HEK293 (cell line): ENCODE data around the gene MBNL2.

ENCODE experiments used
- CTCF ChIA-PET: fragments of 350-600 bp; formaldehyde crosslinking; extraction: SDS; loops from one replicate; lab custom pipeline; 2021; ENCODE audit warnings: antibody characterized with exemption; lab: Yijun Ruan, JAX
- POLR2A ChIA-PET: fragments of 300-600 bp; formaldehyde crosslinking; extraction: SDS; loops from one replicate; lab custom pipeline; 2020; ENCODE audit warnings: antibody characterized with exemption, inconsistent platforms; lab: Yijun Ruan, JAX
- H3K27ac ChIP-seq: fragments of 200-500 bp; sonication (Bioruptor generic); 2 replicates; pipeline ENCODE4 v1.5.1; 2014; ENCODE audit warnings: low read depth, low read length, control low read depth, inconsistent platforms; ENCODE audit errors: extremely low read depth
- H3K36me3 ChIP-seq, 2 experiments: fragments of 200-500 bp in 1 of 2; sonication (Bioruptor generic) in 1 of 2; 1 replicate in 1 of 2; 2 replicates in 1 of 2; pipeline ENCODE4 v1.5.1; 2014 to 2017; ENCODE audit warnings: inconsistent platforms in 2 of 2, low read length in 2 of 2; ENCODE audit not compliant: control insufficient read depth in 2 of 2, insufficient read depth in 1 of 2
- H3K4me1 ChIP-seq: fragments of 200-500 bp; sonication (Bioruptor generic); 2 replicates; pipeline ENCODE4 v1.5.1; 2014; ENCODE audit warnings: mild to moderate bottlenecking, low read length, inconsistent platforms; ENCODE audit not compliant: control insufficient read depth, insufficient read depth
- H3K4me3 ChIP-seq: 2 replicates; pipeline ENCODE4 v1.5.1; 2011; ENCODE audit warnings: low read depth, mild to moderate bottlenecking, control low read depth, low read length, moderate library complexity
- H3K9me3 ChIP-seq: fragments of 200-500 bp; sonication (Bioruptor generic); 2 replicates; pipeline ENCODE4 v1.5.1; 2014; ENCODE audit warnings: low read depth, low read length, inconsistent platforms; ENCODE audit not compliant: control insufficient read depth, insufficient read depth
- EGR2 ChIP-seq: fragments of 450-650 bp; formaldehyde crosslinking; IDR thresholded peaks from 2 replicates; pipeline ENCODE4 v1.5.1; 2016; ENCODE audit warnings: low read depth, missing biosample characterization, missing genetic modification characterization
- GLIS2 ChIP-seq: fragments of 450-650 bp; formaldehyde crosslinking; IDR thresholded peaks from 2 replicates; pipeline ENCODE4 v1.5.1; 2016; ENCODE audit warnings: missing biosample characterization, missing genetic modification characterization
- SP3 ChIP-seq: fragments of 450-650 bp; formaldehyde crosslinking; IDR thresholded peaks from 2 replicates; pipeline ENCODE4 v1.5.1; 2016; ENCODE audit warnings: missing biosample characterization, missing genetic modification characterization
- WT1 ChIP-seq: fragments of 450-650 bp; formaldehyde crosslinking; IDR thresholded peaks from 2 replicates; pipeline ENCODE4 v1.5.1; 2016; ENCODE audit warnings: missing biosample characterization, missing genetic modification characterization
- ZBTB17 ChIP-seq: fragments of 450-650 bp; formaldehyde crosslinking; IDR thresholded peaks from 2 replicates; pipeline ENCODE4 v1.5.1; 2016; ENCODE audit warnings: missing biosample characterization, missing genetic modification characterization
- ZBTB21 ChIP-seq: fragments of 450-650 bp; formaldehyde crosslinking; IDR thresholded peaks from 2 replicates; pipeline ENCODE4 v1.5.1; 2017; ENCODE audit warnings: missing biosample characterization, missing genetic modification characterization
- ZIC2 ChIP-seq: fragments of 450-650 bp; formaldehyde crosslinking; IDR thresholded peaks from 2 replicates; pipeline ENCODE4 v1.5.1; 2016; ENCODE audit warnings: missing biosample characterization, missing genetic modification characterization
- ZNF10 ChIP-seq: fragments of 450-650 bp; formaldehyde crosslinking; IDR thresholded peaks from 2 replicates; pipeline ENCODE4 v1.5.1; 2017; ENCODE audit warnings: missing biosample characterization, missing genetic modification characterization
- ZNF114 ChIP-seq: fragments of 450-650 bp; formaldehyde crosslinking; IDR thresholded peaks from 2 replicates; pipeline ENCODE4 v1.5.0; 2017; ENCODE audit warnings: missing biosample characterization, missing genetic modification characterization
- ZNF175 ChIP-seq: fragments of 450-650 bp; formaldehyde crosslinking; IDR thresholded peaks from 2 replicates; pipeline ENCODE4 v1.5.1; 2016; ENCODE audit warnings: missing biosample characterization, missing genetic modification characterization
- ZNF202 ChIP-seq: fragments of 450-650 bp; formaldehyde crosslinking; IDR thresholded peaks from 2 replicates; pipeline ENCODE4 v1.5.1; 2016; ENCODE audit warnings: missing biosample characterization, missing genetic modification characterization, borderline replicate concordance
- ZNF311 ChIP-seq: fragments of 450-650 bp; formaldehyde crosslinking; IDR thresholded peaks from 2 replicates; pipeline ENCODE4 v1.5.1; 2017; ENCODE audit warnings: missing biosample characterization, missing genetic modification characterization, borderline replicate concordance
- ZNF366 ChIP-seq: fragments of 450-650 bp; formaldehyde crosslinking; conservative IDR thresholded peaks from 2 replicates; pipeline ENCODE4 v1.5.1; 2016; ENCODE audit warnings: missing biosample characterization, missing genetic modification characterization
- ZNF391 ChIP-seq: fragments of 450-650 bp; formaldehyde crosslinking; IDR thresholded peaks from 2 replicates; pipeline ENCODE4 v1.5.1; 2016; ENCODE audit warnings: low read depth, missing biosample characterization, missing genetic modification characterization, borderline replicate concordance
- ZNF426 ChIP-seq: fragments of 450-650 bp; formaldehyde crosslinking; IDR thresholded peaks from 2 replicates; pipeline ENCODE4 v1.5.1; 2017; ENCODE audit warnings: missing biosample characterization, missing genetic modification characterization, mild to moderate bottlenecking, inconsistent platforms, moderate library complexity
- ZNF549 ChIP-seq: fragments of 450-650 bp; IDR thresholded peaks from 2 replicates; pipeline ENCODE4 v1.5.1; 2018; ENCODE audit warnings: missing biosample characterization, missing genetic modification characterization, mild to moderate bottlenecking, inconsistent platforms, moderate library complexity
- ZNF660 ChIP-seq: fragments of 450-650 bp; IDR thresholded peaks from 2 replicates; pipeline ENCODE4 v1.5.1; 2018; ENCODE audit warnings: missing biosample characterization, mild to moderate bottlenecking, missing genetic modification characterization
- TF ChIP-seq, protein P1 (sequence below): fragments of 450-650 bp; IDR thresholded peaks from 2 replicates; pipeline ENCODE4 v1.5.1; 2018; ENCODE audit warnings: missing biosample characterization, mild to moderate bottlenecking, missing genetic modification characterization
- TF ChIP-seq, protein P2 (sequence below): fragments of 450-650 bp; formaldehyde crosslinking; optimal IDR thresholded peaks from 2 replicates; pipeline ENCODE3; 2016; ENCODE audit warnings: missing biosample characterization, mild to moderate bottlenecking, missing genetic modification characterization
- TF ChIP-seq, protein P3 (sequence below): fragments of 450-650 bp; formaldehyde crosslinking; IDR thresholded peaks from 2 replicates; pipeline ENCODE4 v1.5.1; 2016; ENCODE audit warnings: missing biosample characterization, missing genetic modification characterization, low read depth

MBNL2 gene

DNA sequence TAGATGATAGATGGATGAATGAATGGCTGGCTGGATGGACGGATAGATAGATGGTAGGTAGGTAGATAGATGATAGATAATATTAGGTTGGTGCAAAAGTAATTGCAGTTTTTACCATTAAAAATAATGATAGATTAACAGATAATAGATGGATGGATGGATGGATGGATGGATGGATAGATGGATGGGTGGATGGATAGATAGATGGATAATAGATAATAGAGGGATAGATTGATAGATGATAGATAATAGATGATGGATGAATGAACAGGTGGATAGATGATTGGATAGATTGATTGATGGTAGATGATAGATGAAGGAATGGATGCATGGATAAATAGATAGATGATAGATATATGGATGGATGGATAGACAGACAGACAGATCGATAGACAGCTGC, 124.0 kb downstream of the MBNL2 start:
- 0 out of 2 replicates have a peak, but pooled peaks cover 2% of the 10 kb centered on the region for H3K4me1 ChIP-seq
- peaks cover 0 to 13% of the 10 kb centered on the region in 2 experiments; a peak in 1 of 3 replicates for H3K36me3 ChIP-seq
- no peak overlapping the region for H3K27ac ChIP-seq
- H3K4me3 ChIP-seq = no peak overlapping the region
- no peaks in the 10 kb centered on the region for H3K9me3 ChIP-seq
- peak; percentile 60; the same call in 1 of the 2 replicates for TF ChIP-seq ZBTB17 (tag by site-specific recombination)
- TF ChIP-seq ZNF366 (tag by site-specific recombination) = peak; percentile 87
- no peak for TF ChIP-seq ZBTB21
- TF ChIP-seq ZNF175 (tag by site-specific recombination) = no peak
- TF ChIP-seq, protein P1, sequence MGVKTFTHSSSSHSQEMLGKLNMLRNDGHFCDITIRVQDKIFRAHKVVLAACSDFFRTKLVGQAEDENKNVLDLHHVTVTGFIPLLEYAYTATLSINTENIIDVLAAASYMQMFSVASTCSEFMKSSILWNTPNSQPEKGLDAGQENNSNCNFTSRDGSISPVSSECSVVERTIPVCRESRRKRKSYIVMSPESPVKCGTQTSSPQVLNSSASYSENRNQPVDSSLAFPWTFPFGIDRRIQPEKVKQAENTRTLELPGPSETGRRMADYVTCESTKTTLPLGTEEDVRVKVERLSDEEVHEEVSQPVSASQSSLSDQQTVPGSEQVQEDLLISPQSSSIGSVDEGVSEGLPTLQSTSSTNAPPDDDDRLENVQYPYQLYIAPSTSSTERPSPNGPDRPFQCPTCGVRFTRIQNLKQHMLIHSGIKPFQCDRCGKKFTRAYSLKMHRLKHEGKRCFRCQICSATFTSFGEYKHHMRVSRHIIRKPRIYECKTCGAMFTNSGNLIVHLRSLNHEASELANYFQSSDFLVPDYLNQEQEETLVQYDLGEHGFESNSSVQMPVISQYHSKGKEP (tag by site-specific recombination) = no peak
- no peak for TF ChIP-seq ZNF202
- no peak for TF ChIP-seq WT1 (tag by site-specific recombination)
- no peak for TF ChIP-seq ZNF391 (tag by site-specific recombination)
- ChIA-PET POLR2A (no interaction called here), CTCF (no interaction called here)

DNA sequence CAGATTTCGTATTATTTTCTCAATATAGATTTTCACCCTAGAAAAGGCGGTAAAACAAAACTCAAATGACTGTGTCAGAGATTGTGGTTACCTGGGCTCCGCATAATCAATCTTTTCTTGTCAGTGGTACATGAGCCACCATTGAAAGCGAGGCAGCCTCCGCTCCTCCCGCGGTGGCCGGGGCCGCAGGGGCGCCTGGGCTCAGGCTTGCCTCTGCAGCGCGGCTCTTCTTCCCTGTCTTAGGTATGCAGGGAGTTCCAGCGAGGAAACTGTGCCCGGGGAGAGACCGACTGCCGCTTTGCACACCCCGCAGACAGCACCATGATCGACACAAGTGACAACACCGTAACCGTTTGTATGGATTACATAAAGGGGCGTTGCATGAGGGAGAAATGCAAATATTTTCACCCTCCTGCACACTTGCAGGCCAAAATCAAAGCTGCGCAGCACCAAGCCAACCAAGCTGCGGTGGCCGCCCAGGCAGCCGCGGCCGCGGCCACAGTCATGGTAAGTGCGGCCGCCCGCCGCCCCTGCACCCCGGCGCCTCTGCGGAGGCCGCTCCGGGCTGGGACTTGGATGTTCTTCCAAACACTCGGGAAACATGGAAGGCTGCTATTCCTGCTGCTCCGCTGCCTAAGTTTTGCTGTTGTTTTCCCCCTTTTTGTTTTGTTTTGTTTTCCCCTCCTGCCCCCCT, 124.6 kb downstream of the MBNL2 start:
- Histone ChIP-seq H3K4me3 (no peak overlapping the region), H3K27ac (no peak overlapping the region), H3K4me1 (no peaks in the 10 kb centered on the region), H3K9me3 (no peaks in the 10 kb centered on the region), H3K36me3 (peaks cover 0 to 13% of the 10 kb centered on the region in 2 experiments; a peak in 1 of 3 replicates)
- CTCF ChIA-PET = no interaction called here
- POLR2A ChIA-PET = no interaction called here
- TF ChIP-seq ZNF426 (tag by site-specific recombination) (no peak), EGR2 (no peak), GLIS2 (tag by site-specific recombination) (no peak), ZNF114 (tag by site-specific recombination) (no peak), SP3 (tag by site-specific recombination) (no peak), ZIC2 (no peak), ZNF10 (tag by site-specific recombination) (no peak), ZNF311 (no peak), ZNF660 (tag by site-specific recombination) (no peak), ZNF549 (tag by site-specific recombination) (no peak)
- TF ChIP-seq, protein P2, sequence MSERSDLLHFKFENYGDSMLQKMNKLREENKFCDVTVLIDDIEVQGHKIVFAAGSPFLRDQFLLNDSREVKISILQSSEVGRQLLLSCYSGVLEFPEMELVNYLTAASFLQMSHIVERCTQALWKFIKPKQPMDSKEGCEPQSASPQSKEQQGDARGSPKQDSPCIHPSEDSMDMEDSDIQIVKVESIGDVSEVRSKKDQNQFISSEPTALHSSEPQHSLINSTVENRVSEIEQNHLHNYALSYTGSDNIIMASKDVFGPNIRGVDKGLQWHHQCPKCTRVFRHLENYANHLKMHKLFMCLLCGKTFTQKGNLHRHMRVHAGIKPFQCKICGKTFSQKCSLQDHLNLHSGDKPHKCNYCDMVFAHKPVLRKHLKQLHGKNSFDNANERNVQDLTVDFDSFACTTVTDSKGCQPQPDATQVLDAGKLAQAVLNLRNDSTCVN = no peak
- TF ChIP-seq, protein P3, sequence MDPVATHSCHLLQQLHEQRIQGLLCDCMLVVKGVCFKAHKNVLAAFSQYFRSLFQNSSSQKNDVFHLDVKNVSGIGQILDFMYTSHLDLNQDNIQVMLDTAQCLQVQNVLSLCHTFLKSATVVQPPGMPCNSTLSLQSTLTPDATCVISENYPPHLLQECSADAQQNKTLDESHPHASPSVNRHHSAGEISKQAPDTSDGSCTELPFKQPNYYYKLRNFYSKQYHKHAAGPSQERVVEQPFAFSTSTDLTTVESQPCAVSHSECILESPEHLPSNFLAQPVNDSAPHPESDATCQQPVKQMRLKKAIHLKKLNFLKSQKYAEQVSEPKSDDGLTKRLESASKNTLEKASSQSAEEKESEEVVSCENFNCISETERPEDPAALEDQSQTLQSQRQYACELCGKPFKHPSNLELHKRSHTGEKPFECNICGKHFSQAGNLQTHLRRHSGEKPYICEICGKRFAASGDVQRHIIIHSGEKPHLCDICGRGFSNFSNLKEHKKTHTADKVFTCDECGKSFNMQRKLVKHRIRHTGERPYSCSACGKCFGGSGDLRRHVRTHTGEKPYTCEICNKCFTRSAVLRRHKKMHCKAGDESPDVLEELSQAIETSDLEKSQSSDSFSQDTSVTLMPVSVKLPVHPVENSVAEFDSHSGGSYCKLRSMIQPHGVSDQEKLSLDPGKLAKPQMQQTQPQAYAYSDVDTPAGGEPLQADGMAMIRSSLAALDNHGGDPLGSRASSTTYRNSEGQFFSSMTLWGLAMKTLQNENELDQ = no peak
